Measurements from ENCODE around the gene PCDHB3. TPM values are rescaled to one million over a fixed set of nuclear protein-coding genes. Genes with fewer than 3 reads are reported as not detected.
"Not testable (repeated sequence)": the region's sequence is repeated elsewhere in the genome, so short reads cannot be mapped to it uniquely, and the experiment has no call there.

PCDHB3 gene
- total RNA-seq, 1 donor from 2014 or later, result 0.99 TPM

GRCh38 chr5:141127305-141127704 is 27.0 kb downstream of the PCDHB3 start:
- DNase-seq (no peak), ATAC-seq (no peak)
- intact Hi-C loops (cut with micrococcal nuclease), result no loop called here

- ATAC-seq, result peak; percentile 41
- intact Hi-C loops (cut with micrococcal nuclease), result no loop called here
- no peak for DNase-seq
Observed at GRCh38 chr5:141135030-141135717, 34.9 kb downstream of the PCDHB3 start, which contains the start of gene PCDHB5. TSS of gene PCDHB5 (plus strand) at chr5:141135206. CDS start at chr5:141135435, 229 bp downstream.

- ATAC-seq (no peak), DNase-seq (no peak)
- intact Hi-C loops (cut with micrococcal nuclease), result no loop called here
Observed at GRCh38 chr5:141135718-141136266, 35.5 kb downstream of the PCDHB3 start.

GRCh38 chr5:141137346-141137745 is 37.1 kb downstream of the PCDHB3 start:
- intact Hi-C loops (cut with micrococcal nuclease); DNase-seq; ATAC-seq: not testable (repeated sequence)

GRCh38 chr5:141149812-141150211 is 49.5 kb downstream of the PCDHB3 start, which contains the start of gene PCDHB6:
TSS of gene PCDHB6 (plus strand) at chr5:141150057. CDS start at chr5:141150258, 201 bp downstream.
- DNase-seq (no peak), ATAC-seq (no peak)
- intact Hi-C loops (cut with micrococcal nuclease), result no loop called here

GRCh38 chr5:141150224-141150992 is 50.1 kb downstream of the PCDHB3 start:
- DNase-seq, result no peak
- intact Hi-C loops (cut with micrococcal nuclease), result no loop called here
- ATAC-seq, result no peak

- DNase-seq, result no peak
- no peak for ATAC-seq
- intact Hi-C loops (cut with micrococcal nuclease), result no loop called here
Observed at GRCh38 chr5:141150993-141151325, 50.7 kb downstream of the PCDHB3 start.

GRCh38 chr5:141151632-141152031 is 51.4 kb downstream of the PCDHB3 start:
- DNase-seq; ATAC-seq; intact Hi-C loops (cut with micrococcal nuclease): not testable (repeated sequence)

- intact Hi-C loops (cut with micrococcal nuclease); DNase-seq; ATAC-seq: not testable (repeated sequence)
Observed at GRCh38 chr5:141152096-141152495, 51.8 kb downstream of the PCDHB3 start.

Other genes with a start within 250 kb of the PCDHB3 start
- gene PCDHA10, start 244.6 kb upstream of the PCDHB3 start, total RNA-seq, result 0.15 TPM
- gene PCDHA11, start 231.5 kb upstream of the PCDHB3 start, total RNA-seq, result not detected
- gene PCDHA12, start 225.2 kb upstream of the PCDHB3 start, total RNA-seq, result not detected
- 0.10 TPM for gene PCDHA13, start 218.3 kb upstream of the PCDHB3 start, total RNA-seq
- 0.10 TPM for gene PCDHAC1, start 174.2 kb upstream of the PCDHB3 start, total RNA-seq
- 0.10 TPM for gene PCDHAC2, start 134.0 kb upstream of the PCDHB3 start, total RNA-seq
- not detected for gene PCDHB1, start 49.1 kb upstream of the PCDHB3 start, total RNA-seq
- 2.2 TPM for gene PCDHB2, start 5.9 kb upstream of the PCDHB3 start, total RNA-seq
- 1.5 TPM for gene PCDHB4, start 21.3 kb downstream of the PCDHB3 start, total RNA-seq
- gene PCDHB5, start 34.7 kb downstream of the PCDHB3 start, total RNA-seq, result 3.1 TPM
- 0.32 TPM for gene PCDHB6, start 49.6 kb downstream of the PCDHB3 start, total RNA-seq
- 0.77 TPM for gene PCDHB7, start 72.2 kb downstream of the PCDHB3 start, total RNA-seq
- gene PCDHB8, start 77.3 kb downstream of the PCDHB3 start, total RNA-seq, result 1.8 TPM
- gene PCDHB16, start 81.9 kb downstream of the PCDHB3 start, total RNA-seq, result 2.7 TPM
- gene PCDHB9, start 86.7 kb downstream of the PCDHB3 start, total RNA-seq, result 0.59 TPM
- 0.64 TPM for gene PCDHB10, start 91.9 kb downstream of the PCDHB3 start, total RNA-seq
- 0.74 TPM for gene PCDHB11, start 99.2 kb downstream of the PCDHB3 start, total RNA-seq
- 1.3 TPM for gene PCDHB12, start 108.2 kb downstream of the PCDHB3 start, total RNA-seq
- 1.7 TPM for gene PCDHB13, start 113.4 kb downstream of the PCDHB3 start, total RNA-seq
- 2.5 TPM for gene PCDHB14, start 122.9 kb downstream of the PCDHB3 start, total RNA-seq
- 2.6 TPM for gene PCDHB15, start 144.9 kb downstream of the PCDHB3 start, total RNA-seq
- not detected for gene SLC25A2, start 203.6 kb downstream of the PCDHB3 start, total RNA-seq
- gene TAF7, start 220.3 kb downstream of the PCDHB3 start, total RNA-seq, result 106 TPM
- 3.0 TPM for gene PCDHGA1, start 230.0 kb downstream of the PCDHB3 start, total RNA-seq
- 6.0 TPM for gene PCDHGA2, start 238.3 kb downstream of the PCDHB3 start, total RNA-seq
- 12.1 TPM for gene PCDHGA3, start 243.4 kb downstream of the PCDHB3 start, total RNA-seq
- 7.1 TPM for gene PCDHGB1, start 249.6 kb downstream of the PCDHB3 start, total RNA-seq